Raji (cell line): ENCODE data around the gene CFAP43.
A peak's percentile ranks its signal among the peaks of the same experiment; 100 is the strongest.

Source experiments
- POLR2A ChIP-seq: IDR thresholded peaks from 2 replicates; pipeline ENCODE4 v1.6.1; 2011; ENCODE audit warnings: low read depth, low read length, control low read depth; ENCODE audit not compliant: insufficient read depth

The CFAP43 gene, protein sequence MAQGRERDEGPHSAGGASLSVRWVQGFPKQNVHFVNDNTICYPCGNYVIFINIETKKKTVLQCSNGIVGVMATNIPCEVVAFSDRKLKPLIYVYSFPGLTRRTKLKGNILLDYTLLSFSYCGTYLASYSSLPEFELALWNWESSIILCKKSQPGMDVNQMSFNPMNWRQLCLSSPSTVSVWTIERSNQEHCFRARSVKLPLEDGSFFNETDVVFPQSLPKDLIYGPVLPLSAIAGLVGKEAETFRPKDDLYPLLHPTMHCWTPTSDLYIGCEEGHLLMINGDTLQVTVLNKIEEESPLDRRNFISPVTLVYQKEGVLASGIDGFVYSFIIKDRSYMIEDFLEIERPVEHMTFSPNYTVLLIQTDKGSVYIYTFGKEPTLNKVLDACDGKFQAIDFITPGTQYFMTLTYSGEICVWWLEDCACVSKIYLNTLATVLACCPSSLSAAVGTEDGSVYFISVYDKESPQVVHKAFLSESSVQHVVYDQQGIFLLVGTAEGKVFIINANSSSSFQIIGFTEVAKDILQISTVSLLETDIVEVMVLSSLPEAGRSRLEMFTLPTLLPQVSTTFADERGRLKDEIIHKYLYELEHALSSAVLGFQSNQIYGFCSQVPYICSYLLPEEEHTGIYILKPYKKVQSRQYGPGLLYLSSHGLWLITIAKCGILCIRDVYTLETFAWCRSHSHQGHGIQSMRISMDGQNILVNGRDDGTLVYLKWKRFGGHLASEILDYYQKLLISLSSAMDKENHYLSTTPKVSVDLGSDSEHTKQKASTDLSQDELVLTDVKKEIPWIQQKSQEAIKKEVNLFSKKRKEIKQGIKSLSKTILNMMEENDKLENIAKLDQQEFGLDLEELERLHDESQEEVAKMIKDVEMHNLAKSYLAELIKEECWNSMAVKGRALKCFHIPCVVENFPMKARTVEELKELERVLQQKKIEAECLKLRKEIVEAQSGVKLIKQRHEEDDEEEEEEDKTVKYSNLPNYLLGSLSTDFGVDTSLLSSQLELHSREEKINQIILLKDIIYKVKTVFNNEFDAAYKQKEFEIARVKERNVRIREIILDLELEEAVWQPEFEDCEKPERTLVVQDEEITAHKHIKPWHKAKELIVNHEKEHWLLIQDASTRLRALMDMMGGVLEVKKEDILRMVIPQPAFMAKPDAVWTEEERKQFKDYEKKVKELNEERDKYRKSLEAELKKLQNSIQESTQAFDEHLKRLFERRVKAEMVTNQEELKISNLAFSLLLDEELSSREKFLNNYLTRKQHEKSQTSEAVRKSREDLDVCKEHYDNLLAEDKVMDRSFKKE (N-terminal part only)

DNA sequence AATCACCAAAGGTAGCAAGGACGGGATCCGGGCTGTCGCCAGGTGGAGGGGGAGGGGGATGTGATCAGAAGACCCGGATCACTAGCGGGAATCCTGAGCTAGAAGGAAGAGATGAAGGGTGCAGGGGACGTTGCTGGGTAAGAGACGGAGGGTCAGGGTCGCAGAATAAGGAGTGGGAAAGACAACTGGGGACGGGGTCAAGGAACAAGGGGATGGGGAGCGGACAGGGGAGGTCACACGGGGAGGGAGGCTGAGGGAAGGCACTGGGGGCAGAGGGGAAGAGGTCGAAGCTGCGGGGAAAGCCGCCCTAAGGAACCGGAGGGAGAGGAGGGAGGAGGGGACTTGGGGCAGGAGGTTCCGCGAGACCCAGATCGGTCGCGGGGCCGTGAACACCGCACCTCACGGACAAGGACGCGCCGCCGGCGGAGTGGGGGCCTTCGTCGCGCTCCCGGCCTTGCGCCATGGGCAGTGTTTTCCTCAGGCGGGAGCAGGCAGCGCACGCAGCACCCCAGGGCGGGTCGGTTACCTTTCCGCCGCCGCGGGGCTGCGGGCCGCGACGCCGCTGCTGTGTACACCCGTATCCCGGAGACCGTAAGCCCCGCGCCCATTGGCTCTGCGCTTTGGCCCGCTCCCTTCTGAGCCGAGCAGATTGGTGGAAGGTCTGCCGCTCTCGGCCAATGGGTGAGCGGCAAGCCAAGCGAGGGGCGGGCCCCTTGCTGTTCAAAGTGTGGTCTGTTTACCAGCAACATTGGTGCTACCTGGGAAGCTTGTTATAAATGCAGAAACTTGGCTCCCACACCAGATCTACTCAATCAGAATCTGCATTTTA lies at the start of gene CFAP43:
Gene CFAP43 (minus strand): TSS at position 581 of the 829 bp plus-strand sequence. CDS start 118 bp downstream, at position 463.
- no peak for TF ChIP-seq POLR2A

DNA sequence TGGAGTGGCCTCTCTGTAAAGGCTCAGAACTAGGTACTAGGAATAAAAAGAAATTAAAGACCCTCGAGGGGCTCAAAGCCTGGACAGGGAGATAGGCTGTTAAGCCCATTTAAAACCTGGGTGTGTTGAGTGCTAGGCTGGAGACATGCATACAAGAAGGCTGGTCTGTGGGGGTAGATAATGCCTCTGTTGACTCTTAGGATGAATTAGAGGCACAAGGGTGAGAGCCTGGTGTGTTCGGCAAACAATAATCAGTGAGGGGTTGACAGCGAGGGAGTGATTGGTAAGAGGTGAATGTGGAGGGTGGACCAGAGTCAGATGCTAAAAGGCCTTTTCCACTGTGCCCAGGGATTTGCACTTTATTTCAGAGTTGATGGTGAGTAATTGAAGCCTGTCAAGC lies 49.5 kb upstream of the CFAP43 start:
- no peak for TF ChIP-seq POLR2A

DNA sequence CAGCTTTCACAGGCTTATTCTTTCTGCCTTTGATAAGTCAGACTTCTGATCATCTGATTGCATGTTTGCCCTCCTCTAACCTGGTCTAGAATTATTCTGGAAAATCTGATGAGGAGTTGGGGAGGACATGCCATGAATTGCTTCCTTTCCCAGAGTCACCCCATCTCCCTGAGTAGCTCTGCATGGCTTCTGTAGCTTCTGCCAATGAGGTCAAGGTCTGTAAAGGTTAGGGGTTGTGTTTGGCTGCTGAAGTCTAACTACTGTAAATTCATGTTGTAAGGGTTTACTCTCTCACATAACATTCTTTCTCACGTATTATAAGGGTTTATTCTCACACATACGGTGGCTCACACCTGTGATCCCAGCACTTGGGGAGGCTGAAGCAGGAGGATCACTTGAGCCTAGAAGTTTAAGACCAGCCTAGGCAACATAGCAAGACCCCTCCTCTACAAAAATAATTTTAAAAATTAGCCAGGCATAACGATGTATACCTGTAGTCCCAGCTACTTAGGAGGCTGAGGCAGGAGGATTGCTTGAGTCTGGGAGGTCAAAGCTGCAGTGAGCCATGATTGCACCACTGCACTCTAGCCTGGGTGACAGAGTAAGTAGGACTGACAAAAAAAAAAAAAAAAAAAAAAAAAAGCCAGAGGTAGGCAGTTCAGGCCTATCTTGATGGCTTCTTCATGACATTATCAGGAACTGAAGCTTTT lies 47.5 kb upstream of the CFAP43 start:
- no peak for TF ChIP-seq POLR2A

DNA sequence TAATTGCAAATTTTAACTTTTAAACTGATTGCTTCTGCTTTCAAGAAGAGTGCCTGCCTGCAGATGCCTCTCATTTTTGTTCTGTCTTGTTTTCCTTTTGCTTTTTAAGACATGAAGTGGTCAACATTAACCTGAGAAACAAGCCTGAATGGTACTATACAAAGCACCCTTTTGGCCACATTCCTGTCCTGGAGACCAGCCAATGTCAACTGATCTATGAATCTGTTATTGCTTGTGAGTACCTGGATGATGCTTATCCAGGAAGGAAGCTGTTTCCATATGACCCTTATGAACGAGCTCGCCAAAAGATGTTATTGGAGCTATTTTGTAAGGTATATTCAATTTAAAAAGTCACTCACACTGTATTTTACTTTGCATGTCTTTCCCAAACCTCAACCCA lies 45.6 kb upstream of the CFAP43 start:
- no peak for TF ChIP-seq POLR2A

DNA sequence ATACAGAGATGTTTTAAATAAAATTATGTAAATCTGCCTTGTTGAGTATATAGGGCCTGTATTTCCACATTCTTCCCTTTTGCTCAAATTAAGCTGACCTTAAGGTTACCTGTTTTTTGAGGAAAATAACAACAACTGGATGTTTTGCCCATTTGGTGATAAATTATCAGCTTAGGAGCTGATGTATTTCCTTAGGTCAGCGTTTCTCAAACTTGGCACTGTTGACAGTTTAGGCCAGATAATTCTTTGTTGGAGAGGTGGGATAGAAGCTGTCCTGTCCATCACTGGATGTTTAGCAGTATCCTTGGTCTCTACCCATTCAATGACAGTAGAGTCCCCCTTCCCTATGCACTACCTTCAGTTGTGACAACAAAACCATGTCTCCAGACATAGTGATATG lies 44.0 kb upstream of the CFAP43 start:
- TF ChIP-seq POLR2A, result no peak

DNA sequence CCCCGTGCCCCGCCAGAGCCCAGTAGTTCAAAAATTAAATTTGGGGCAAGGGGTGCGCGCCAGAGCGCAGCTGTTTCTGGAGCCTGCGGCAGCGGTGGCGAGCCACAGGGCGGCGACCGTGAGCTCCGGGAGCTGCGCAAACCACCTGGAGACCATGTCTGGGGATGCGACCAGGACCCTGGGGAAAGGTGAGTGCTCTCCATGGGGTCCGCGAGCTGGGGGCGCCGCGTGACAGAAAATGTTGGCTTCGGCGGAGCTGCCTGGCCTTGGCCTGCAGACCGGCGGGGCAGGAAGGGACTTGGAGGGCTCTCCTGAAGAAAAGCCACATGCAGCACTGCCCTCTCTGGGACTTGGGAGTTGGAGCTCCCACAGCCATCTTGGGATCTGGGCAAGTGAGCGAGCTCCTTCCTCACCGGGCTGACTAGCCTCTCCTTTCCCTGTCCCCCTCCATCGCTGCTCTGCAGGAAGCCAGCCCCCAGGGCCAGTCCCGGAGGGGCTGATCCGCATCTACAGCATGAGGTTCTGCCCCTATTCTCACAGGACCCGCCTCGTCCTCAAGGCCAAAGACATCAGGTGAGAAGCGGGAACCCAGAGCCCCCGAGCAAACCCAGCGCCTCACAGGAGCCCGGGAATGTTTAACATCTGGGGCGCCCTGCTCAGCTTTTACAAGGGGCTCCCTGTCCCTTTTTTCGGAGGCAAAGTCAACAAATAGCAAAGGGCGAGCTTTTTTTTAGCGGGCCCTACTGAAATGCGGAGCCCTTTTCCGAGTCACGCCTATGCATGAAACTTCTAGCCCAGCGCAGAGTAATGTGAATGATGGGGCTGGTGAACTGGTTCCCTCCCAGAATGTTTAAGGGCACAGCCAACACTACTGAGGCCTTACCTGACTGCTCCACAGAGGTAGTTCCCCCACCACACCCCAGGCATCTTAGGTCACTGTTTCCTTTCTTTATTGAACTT lies 42.9 kb upstream of the CFAP43 start:
- no peak for TF ChIP-seq POLR2A

DNA sequence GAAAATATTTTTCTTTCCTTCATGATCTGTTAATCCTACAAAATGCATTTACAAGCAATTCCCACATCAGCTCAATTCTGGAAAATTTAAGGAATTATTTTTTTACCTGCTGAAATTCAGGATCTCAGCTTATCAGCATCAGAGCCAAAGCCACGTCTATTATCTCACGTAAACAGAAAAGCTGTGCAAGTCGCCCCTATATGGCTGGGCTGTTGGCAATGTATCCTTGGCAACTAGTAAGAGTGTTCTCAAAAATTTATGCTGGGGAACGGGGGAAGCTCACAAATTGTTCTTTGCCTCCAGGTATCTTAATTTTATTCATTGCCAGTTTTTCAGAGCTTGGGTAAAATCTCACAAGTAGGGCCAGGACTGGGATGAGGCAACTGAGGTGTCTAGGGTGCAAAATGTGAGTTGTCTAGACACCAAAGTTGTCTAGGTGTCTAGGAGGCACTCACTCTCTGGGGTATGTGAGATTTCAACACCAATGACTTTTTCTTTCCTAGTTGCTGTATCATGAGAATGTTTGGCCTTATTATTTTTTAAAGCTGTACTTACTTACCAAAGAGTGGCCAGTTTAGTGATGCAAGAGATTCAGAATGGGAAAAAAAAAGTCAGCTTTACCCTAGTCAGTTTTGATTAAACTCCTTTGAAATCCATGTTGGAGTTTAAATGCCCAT lies 41.9 kb upstream of the CFAP43 start:
- no peak for TF ChIP-seq POLR2A

DNA sequence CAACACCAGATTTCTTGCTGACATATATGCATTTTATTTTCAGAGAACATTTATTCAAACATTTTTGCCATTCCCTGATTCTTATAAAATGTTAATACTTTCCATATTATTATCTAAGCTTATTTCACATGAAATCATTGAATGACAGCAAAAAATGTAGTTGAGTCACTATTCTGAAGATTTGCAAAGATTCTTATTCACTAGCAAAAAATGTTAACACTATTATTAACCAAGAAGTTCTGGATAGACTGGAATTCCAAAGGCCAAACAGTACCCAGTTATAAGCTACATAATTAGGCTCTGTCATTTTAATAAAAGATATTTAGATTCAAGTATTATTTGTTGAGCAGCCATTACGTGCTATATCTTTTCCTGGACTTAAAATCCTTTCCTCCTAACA lies 41.1 kb upstream of the CFAP43 start:
- no peak for TF ChIP-seq POLR2A

DNA sequence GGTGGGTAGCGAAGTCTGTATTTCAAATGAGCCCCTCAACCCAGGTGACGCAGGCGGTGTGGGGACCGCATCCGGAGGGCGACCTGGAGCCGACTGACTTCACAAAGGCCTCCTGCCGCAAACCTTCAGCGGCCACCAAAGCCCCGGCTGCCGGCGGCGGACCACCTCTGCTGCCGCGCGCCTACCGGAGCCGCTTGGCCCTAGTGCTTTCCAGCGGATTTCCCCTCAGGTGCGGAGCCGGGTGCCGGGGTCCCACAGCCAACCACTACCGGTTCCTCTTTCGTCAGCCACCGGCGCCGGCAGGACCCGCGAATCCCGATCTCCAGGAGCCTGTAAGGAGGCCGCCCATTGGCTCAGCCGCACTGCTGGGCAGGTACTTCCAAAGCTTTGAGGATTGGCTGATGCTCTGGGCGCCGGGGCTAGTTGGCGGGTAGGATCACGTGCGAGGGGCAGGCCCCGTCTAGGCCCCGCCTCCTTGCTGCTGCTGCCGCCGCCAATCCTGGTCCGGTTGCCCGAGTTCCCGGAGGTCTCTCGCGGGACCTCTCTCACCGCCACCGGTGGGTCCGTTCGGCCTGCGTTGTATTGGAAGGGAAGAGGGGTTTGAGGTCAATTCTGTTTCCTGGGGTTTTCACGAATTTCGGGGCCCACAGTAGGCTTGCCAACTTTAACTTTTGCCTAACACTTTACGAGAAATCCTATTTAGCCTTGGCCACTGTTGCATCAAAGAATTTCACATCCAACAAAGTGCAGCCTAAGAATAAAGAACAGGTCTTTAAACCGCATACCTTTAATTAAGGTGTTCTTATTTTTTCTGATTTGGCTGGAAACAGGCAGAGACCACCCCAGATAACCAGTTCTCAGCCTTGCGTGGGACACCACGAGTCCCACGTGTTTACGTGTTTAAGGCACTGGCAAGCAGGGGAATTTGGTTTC lies 36.8 kb upstream of the CFAP43 start, which contains the start of gene GSTO2:
Gene GSTO2 (plus strand): TSS at position 472 of the 933 bp plus-strand sequence. CDS start 5,732 bp downstream, outside the sequence.
- TF ChIP-seq POLR2A, result peak; percentile 90

DNA sequence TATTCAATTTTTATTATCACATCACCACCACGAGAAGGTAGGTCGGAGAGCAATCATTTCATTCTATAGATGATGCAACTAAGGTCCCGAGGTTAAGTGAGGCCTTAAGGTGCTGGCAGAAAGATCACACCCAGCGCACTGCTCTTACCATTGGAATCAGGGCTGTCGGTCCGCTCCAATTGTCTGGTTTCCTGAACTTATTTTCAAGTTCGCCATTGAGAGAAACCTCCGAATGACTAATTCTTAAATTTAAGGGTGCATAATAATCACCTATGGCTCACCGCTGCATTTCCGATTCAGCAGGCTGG lies 36.2 kb upstream of the CFAP43 start:
- TF ChIP-seq POLR2A, result no peak

DNA sequence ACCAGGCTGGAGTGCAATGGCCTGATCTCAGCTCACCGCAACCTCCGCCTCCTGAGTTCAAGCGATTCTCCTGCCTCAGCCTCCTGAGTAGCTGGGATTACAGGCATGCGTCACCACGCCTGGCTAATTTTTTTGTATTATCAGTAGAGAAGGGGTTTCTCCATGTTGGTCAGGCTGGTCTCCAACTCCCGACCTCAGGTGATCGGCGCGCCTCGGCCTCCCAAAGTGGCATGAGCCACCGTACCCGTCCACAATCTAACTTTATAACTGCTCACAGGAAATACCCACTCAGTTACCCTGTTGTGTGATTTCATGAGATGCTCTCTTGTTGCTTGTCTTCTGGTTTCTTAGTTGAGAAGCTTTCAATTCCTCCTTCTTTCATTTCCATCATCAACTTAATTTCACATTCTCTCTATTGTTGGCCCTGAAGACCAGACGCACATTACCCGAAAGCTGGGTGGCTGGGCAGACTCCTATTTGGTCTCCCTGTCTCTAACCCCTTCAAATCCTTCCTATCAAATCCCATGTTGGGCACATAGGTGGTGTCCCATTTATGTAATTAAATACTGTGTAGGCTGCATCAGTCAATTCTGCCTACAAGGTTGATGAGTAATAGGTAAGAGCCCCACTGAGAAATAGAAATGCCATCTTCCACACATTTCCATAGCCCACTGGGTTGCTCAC lies 35.7 kb upstream of the CFAP43 start:
- TF ChIP-seq POLR2A, result no peak

DNA sequence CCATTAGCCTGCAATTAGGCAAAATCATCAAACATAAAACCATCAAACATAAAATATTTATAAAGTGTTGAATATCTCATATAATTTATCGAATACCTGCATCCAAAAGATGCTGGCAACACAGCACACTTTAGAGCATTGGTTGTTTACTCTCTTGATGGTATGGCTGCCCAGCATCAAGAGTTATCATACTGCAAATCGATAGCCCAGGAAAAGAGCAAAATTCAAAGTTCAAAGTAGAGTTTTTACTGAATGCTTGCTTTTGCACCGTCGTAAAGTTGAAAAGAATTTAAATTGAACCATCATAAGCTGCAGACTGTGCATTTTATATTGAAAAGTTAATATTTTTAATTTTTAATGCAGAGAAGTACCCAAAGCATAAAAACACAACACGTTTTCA lies 32.6 kb upstream of the CFAP43 start:
- TF ChIP-seq POLR2A, result no peak
